Limb (tissue), 2 donors: ENCODE measurements around the gene GSC2.

ENCODE experiments used
- DNase-seq, 2 donors: peaks; one replicate each; pipeline ENCODE4 v3.0.0-alpha.2; 2016; ENCODE audit errors: extremely low spot score in 2 of 2

Gene GSC2

GRCh38 chr22:19097518-19097917, 52.6 kb downstream of the GSC2 start:
- DNase-seq, result no peak
